ENCODE data around the gene CDHR3.

The CDHR3 gene

GRCh38 chr7:106068986-106069385 lies 105.9 kb downstream of the CDHR3 start:
- no peak for DNase-seq

GRCh38 chr7:106069471-106070200 lies 106.6 kb downstream of the CDHR3 start:
- no peak for DNase-seq

GRCh38 chr7:106070201-106070551 lies 107.1 kb downstream of the CDHR3 start:
- no peak for DNase-seq

- no peak for DNase-seq
Observed at GRCh38 chr7:106070567-106071254, 107.6 kb downstream of the CDHR3 start.

- DNase-seq = peak; percentile 42 to 52
Observed at GRCh38 chr7:106071356-106071998, 108.4 kb downstream of the CDHR3 start.

- DNase-seq = no peak
Observed at GRCh38 chr7:106071999-106072714, 109.1 kb downstream of the CDHR3 start.

GRCh38 chr7:106072715-106073091 lies 109.6 kb downstream of the CDHR3 start:
- DNase-seq = no peak

- DNase-seq = no peak
Observed at GRCh38 chr7:106073701-106074100, 110.6 kb downstream of the CDHR3 start.

- DNase-seq = no peak
Observed at GRCh38 chr7:106074257-106074656, 111.2 kb downstream of the CDHR3 start.

GRCh38 chr7:106075937-106076336 lies 112.9 kb downstream of the CDHR3 start:
- DNase-seq = no peak

- no peak for DNase-seq
Observed at GRCh38 chr7:106076537-106076936, 113.5 kb downstream of the CDHR3 start.

- no peak for DNase-seq
Observed at GRCh38 chr7:106080300-106080987, 117.4 kb downstream of the CDHR3 start.

GRCh38 chr7:106082087-106082854 lies 119.2 kb downstream of the CDHR3 start:
- no peak for DNase-seq

Measured in activated CD4-positive, alpha-beta T cell treated with anti-CD3 and anti-CD28 coated beads, Interleukin-2, amount 50 U/mL, for 48 hours (primary cell).